ENCODE data around the gene OR52N5.

DNA sequence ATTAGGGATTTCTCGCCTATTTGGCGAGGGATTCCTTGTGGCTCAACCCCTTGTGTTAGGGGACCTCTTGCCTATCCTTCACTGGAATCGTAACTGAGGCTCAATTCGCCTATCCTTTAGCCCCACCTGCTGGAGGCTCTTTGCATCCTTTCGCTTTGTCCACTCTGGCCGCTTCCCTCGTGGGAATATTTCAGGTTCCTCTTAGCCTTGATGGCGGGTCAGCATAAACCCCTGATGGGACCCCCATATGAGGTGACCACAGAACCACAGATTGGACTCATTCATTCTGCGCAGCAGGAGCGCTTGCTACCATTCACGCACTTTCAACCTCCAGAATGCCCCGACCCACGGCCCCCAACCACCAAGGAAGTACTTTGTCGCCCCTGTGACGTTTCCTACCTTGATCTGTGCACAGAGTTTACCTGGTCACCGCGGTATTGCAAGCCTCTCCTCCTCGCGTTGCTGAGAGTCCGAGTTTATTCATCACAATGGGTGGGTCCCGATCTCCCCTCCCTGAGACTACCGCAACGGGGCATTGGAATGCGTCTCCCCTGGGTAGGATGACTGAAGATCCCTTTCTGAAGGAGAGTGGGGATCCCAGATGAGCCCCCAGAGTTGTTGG, 25.5 kb upstream of the OR52N5 start, which contains the start of gene OR52N2:
- TF ChIP-seq, protein P1, sequence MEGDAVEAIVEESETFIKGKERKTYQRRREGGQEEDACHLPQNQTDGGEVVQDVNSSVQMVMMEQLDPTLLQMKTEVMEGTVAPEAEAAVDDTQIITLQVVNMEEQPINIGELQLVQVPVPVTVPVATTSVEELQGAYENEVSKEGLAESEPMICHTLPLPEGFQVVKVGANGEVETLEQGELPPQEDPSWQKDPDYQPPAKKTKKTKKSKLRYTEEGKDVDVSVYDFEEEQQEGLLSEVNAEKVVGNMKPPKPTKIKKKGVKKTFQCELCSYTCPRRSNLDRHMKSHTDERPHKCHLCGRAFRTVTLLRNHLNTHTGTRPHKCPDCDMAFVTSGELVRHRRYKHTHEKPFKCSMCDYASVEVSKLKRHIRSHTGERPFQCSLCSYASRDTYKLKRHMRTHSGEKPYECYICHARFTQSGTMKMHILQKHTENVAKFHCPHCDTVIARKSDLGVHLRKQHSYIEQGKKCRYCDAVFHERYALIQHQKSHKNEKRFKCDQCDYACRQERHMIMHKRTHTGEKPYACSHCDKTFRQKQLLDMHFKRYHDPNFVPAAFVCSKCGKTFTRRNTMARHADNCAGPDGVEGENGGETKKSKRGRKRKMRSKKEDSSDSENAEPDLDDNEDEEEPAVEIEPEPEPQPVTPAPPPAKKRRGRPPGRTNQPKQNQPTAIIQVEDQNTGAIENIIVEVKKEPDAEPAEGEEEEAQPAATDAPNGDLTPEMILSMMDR (IDR thresholded peaks at IDR 0.05 in 8 of 11, conservative IDR thresholded peaks at IDR 0.05 in 3 of 11) = peak; percentile 78 to 93 (median 87)
- no peak for TF ChIP-seq POLR2A (IDR thresholded peaks at IDR 0.05)
